ENCODE data around the gene PLP2.

Gene PLP2

GRCh38 chrX:49209434-49210251 is 37.9 kb downstream of the PLP2 start:
- no peak for DNase-seq (ENCODE audit: low read depth)

GRCh38 chrX:49210406-49210805 is 38.7 kb downstream of the PLP2 start:
- DNase-seq (ENCODE audit: low read depth) = no peak

DNA sequence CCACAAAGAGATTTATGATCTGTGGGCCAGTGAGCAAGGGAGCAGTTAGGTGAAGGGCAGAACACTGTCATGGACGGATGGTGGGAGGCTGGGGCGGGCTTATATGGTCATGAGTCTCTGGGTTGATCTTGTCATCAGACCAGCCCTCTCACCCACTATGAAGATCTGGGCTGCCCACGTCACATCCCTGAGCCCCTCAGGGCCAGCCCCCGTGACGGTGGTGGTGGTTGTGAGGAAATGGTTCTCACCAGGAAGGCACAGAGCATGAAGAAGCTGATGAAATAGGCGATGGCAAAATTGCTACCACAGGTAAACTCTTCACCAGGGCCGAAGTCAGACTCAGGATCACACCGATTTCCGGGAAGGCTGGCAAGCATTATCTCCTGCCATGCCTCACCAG is 39.4 kb downstream of the PLP2 start:
- no peak for DNase-seq (ENCODE audit: low read depth)

GRCh38 chrX:49212209-49212608 is 40.5 kb downstream of the PLP2 start:
- DNase-seq (ENCODE audit: low read depth) = no peak

DNA sequence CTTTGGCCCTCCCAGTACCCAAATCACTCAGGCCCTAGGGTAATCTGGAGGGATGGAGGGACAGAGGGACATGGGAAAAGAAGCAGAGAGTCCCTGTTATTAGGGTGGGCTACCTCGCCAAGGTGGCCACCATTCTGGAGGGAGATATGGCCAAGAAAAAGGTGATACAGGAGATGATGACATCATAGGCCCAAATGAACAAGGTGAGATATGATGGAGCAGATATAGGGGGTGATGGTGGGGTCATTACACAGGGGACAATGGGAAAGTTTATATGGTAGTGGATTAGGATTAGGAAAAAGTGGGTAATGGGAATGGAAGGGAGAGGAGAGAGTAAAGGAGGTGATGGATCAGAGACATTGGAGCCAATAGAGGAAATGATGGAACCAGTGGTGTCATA is 41.2 kb downstream of the PLP2 start:
- no peak for DNase-seq (ENCODE audit: low read depth)

- no peak for DNase-seq (ENCODE audit: low read depth)
These were observed 42.7 kb downstream of the PLP2 start for GRCh38 chrX:49214416-49214815.

DNA sequence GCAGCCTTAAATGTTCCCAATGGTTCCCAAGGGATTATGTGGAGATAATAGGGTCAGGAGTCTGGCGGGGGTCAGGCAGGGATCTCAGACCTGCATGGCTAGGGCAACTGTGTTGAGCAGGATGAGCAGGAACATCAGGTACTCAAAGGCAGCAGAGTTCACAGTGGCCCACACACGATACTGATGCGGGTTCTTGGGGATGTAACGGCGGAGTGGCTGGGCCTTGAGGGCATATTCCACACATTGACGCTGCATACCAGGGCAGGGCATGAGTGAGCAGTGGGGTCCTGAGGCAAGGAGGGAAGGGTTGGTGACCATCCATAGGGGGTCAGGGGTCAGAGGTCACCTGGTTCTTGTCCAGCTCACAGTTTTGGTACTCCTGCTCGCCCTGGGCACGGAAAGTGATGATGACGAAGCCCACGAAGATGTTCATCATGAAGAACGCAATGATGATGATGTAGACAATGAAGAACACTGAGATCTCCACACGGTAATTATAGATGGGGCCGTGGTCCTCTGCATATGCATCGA is 43.4 kb downstream of the PLP2 start:
- DNase-seq (ENCODE audit: low read depth) = no peak

- DNase-seq (ENCODE audit: low read depth) = no peak
These were observed 48.4 kb downstream of the PLP2 start for GRCh38 chrX:49220100-49220499.

DNA sequence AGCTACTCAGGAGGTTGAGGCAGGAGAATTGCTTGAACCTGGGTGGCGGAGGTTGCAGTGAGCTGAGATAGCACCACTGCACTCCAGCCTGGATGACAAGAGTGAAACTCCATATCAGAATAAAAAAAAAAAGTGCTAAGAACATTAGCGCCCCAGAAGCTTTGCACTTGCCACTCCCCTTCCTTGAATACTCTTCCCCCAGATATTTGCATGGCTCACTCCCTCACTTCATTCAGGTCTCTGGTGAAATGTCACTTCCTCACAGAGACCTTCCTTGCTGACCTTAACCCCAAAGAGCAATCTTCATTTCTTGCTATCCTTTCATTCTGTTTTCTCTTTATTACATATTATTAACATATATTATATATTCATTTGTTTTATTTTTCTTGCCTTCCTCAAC is 50.2 kb downstream of the PLP2 start:
- no peak for DNase-seq (ENCODE audit: low read depth)

Measured in T-helper 22 cell (primary cell).